Transverse colon (tissue), 4 donors: ENCODE data around the gene HSD11B2.

ENCODE experiments used
- EP300 ChIP-seq: sonication (generic); formaldehyde crosslinking; IDR thresholded peaks from one replicate; pipeline ENCODE4 v1.6.1; 2017; ENCODE audit warnings: antibody characterized with exemption, low read depth
- POLR2A ChIP-seq: fragments of 450-650 bp; IDR thresholded peaks from one replicate; pipeline ENCODE4 v1.6.1; 2016; ENCODE audit warnings: antibody characterized with exemption, mild to moderate bottlenecking, moderate library complexity
- POLR2AphosphoS5 ChIP-seq, 3 donors: sonication (generic); formaldehyde crosslinking; IDR thresholded peaks; one replicate each; pipeline ENCODE4 v1.6.1; 2016; ENCODE audit warnings: antibody characterized with exemption in 3 of 3
- TF ChIP-seq, protein P1 (sequence below), 5 experiments: fragments of 200-600 bp in 3 of 5; fragments of 450-650 bp in 2 of 5; sonication (generic) in 3 of 5; IDR thresholded peaks; 1 replicate in 2 of 5; 2 replicates in 3 of 5; pipeline ENCODE4 v1.5.1; 2016 to 2017; ENCODE audit warnings: antibody characterized with exemption in 5 of 5, inconsistent platforms in 3 of 5, mild to moderate bottlenecking in 2 of 5, moderate library complexity in 1 of 5

DNA sequence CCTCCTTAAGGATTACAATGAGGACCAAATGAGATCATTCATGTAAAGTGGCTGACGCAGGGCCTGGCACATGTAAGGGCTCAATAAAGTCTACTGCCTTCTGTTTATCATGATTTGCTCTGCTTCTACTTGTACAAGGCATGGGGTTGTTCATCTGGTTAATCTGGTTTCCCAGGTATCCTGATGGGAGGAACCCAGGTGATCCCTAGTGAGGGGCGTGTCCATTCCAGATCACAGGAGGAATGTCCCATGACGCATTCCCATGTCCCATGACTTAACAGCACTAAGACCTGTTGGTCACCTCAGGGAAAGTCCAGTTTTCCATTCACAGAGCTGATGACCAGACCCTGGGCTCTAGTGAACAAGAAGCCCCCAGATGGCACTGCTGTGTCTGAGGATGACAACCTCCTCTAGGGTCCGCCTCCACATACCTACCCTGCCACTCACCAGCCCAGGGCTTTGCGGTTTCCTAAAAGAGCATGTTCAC, 26.1 kb upstream of the HSD11B2 start:
- TF ChIP-seq EP300: peak; percentile 90
- TF ChIP-seq, protein P1, sequence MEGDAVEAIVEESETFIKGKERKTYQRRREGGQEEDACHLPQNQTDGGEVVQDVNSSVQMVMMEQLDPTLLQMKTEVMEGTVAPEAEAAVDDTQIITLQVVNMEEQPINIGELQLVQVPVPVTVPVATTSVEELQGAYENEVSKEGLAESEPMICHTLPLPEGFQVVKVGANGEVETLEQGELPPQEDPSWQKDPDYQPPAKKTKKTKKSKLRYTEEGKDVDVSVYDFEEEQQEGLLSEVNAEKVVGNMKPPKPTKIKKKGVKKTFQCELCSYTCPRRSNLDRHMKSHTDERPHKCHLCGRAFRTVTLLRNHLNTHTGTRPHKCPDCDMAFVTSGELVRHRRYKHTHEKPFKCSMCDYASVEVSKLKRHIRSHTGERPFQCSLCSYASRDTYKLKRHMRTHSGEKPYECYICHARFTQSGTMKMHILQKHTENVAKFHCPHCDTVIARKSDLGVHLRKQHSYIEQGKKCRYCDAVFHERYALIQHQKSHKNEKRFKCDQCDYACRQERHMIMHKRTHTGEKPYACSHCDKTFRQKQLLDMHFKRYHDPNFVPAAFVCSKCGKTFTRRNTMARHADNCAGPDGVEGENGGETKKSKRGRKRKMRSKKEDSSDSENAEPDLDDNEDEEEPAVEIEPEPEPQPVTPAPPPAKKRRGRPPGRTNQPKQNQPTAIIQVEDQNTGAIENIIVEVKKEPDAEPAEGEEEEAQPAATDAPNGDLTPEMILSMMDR (IDR thresholded peaks at IDR 0.05): no peak
- no peak for TF ChIP-seq POLR2A
- TF ChIP-seq POLR2AphosphoS5 (IDR thresholded peaks at IDR 0.05): peak; percentile 50 to 87 (median 82)
